Muscle of leg (tissue), 11 donors: ENCODE data around the gene HNRNPH1. TPM values are rescaled to one million over a fixed set of nuclear protein-coding genes. Genes with fewer than 3 reads are reported as not detected.
"Not testable (repeated sequence)": the region's sequence is repeated elsewhere in the genome, so short reads cannot be mapped to it uniquely, and the experiment has no call there.

ENCODE experiments used
- DNase-seq: peaks from one replicate; pipeline ENCODE4 v3.0.0; 2013
- H3K27ac ChIP-seq: one replicate; pipeline ENCODE4 v1.5.1; 2013; ENCODE audit warnings: mild to moderate bottlenecking, low read length, control low read depth
- H3K27me3 ChIP-seq: one replicate; pipeline ENCODE4 v1.6.1; 2013; ENCODE audit warnings: low read length; ENCODE audit not compliant: control insufficient read depth, insufficient read depth
- H3K36me3 ChIP-seq: one replicate; pipeline ENCODE4 v1.6.1; 2013; ENCODE audit warnings: low read length; ENCODE audit not compliant: control insufficient read depth, insufficient read depth
- H3K4me1 ChIP-seq: one replicate; pipeline ENCODE4 v1.6.1; 2013; ENCODE audit warnings: low read length; ENCODE audit not compliant: control insufficient read depth, insufficient read depth
- H3K4me3 ChIP-seq: one replicate; pipeline ENCODE4 v1.5.1; 2013; ENCODE audit warnings: low read length, control low read depth
- H3K9me3 ChIP-seq: replicated peaks from 2 replicates; pipeline ENCODE4 v1.6.1; 2013; ENCODE audit warnings: low read depth, low read length; ENCODE audit not compliant: control insufficient read depth
- WGBS: methylation state at CpG from one replicate; pipeline ENCODE4 v1.1.5; 2013; ENCODE audit warnings: missing lambda C conversion rate; ENCODE audit not compliant: insufficient coverage; 5-methylcytosine and 5-hydroxymethylcytosine counted together
- polyA plus RNA-seq, 8 donors: library from polyadenylated mRNA; unstranded; fragments of 120-200 nt; gene quantifications; one replicate each; pipeline versions ENCODE4 v1.2.1 to v1.2.3, GENCODE V29; 2013; ENCODE audit warnings: inconsistent platforms in 1 of 8, low replicate concordance in 1 of 8; ENCODE audit not compliant: insufficient read length in 8 of 8, insufficient read depth in 1 of 8
- total RNA-seq: library from RNA; stranded (reverse); fragments of 120-200 nt; gene quantifications from one replicate; pipeline ENCODE4 v1.2.4, GENCODE V29; 2013

The HNRNPH1 gene
- total and polyA plus RNA-seq, 9 donors: 396 to 829 (median 547) TPM

DNA sequence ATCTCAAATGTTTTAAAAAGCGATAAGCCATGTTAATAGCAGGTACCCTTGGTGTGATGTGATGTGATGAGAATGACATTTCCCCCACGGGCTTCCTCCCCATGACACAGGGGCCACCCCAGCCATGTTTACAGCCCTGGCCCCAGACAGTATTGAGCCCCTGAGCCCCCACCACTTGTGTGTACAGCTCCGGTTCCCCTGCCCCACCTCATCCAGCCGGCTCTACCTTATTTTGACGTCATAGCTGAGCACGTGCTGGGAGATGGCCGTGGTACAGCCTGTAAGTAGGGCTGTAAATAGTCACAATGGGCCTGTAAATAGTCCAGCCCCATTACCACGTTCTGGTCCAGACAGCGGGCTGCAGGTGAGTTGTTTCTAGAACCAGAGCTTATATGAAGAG lies 24.9 kb upstream of the HNRNPH1 start:
- H3K9me3 ChIP-seq: no peaks in the 10 kb centered on the region
- 40% methylated on average over 1 of the region's 9 CpGs for WGBS
- H3K27ac ChIP-seq: no peak overlapping the region
- no peak for DNase-seq
- H3K4me1 ChIP-seq: no peaks in the 10 kb centered on the region
- H3K4me3 ChIP-seq: no peak overlapping the region
- no peaks in the 10 kb centered on the region for H3K36me3 ChIP-seq
- H3K27me3 ChIP-seq: no peaks in the 10 kb centered on the region

DNA sequence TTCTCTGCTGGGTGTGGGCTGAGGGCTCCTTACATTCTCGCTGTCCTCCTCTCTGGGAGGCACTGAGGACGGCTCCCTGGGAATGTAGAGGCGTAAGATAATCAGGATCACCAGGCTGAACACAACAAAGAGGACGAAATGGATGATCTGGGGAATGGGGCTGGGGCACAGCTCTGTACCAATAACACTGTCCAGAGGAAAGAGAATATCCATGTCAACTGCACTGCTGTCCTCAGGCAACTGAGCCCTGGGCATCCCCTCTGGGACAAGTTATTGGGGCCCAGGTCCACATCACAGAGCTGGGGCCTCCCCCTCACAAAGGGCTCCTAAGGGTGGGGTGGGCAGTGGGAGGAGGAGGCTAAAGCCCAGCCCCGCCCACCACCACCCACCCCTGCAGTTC lies 21.3 kb upstream of the HNRNPH1 start:
- not testable (repeated sequence) for H3K36me3 ChIP-seq, H3K4me1 ChIP-seq, DNase-seq, H3K4me3 ChIP-seq, H3K27me3 ChIP-seq, H3K9me3 ChIP-seq, H3K27ac ChIP-seq
- WGBS: 68% methylated on average over 3 of the region's 5 CpGs

DNA sequence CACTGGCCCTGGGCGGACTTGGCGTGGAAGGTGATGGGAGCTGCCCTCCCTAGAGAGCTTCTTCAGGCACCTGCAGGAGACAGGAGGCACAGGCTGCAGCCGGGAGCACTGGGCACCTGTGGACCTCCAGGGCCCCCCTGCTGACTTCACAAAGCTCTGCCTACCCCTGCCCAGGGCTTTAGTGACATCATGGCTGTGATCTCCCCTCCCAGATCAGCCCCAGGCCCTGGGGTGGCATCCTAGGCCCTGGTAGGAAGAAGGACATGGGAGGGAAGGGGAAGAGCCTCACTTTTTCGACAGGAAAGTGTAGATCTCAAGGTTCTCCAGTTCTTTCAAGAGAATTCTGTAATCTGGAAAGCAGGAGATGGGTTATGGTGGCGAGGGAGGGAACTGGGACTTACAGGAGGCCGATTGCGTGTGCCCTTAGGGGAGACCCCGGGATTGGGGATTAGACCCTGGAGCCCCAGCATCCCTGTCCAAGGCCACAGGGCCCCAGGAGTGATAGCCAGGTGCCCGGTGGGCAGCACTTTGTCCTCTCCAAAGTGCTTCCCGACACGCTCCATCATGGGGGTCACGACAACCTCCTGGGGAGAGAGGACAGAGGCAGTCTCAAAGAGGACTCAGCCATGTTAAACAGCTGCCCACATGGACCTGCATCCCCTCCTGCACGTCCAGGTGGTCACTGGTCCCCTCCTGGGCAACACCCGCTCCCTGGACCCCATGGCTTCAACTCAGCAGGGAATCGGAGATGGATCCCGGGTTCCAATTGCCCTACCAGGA lies 19.9 kb upstream of the HNRNPH1 start:
- 85% methylated on average over 13 of the region's 16 CpGs for whole genome bisulfite sequencing
- H3K4me1 ChIP-seq, DNase-seq, H3K27me3 ChIP-seq, H3K36me3 ChIP-seq, H3K4me3 ChIP-seq, H3K27ac ChIP-seq, H3K9me3 ChIP-seq: not testable (repeated sequence)

DNA sequence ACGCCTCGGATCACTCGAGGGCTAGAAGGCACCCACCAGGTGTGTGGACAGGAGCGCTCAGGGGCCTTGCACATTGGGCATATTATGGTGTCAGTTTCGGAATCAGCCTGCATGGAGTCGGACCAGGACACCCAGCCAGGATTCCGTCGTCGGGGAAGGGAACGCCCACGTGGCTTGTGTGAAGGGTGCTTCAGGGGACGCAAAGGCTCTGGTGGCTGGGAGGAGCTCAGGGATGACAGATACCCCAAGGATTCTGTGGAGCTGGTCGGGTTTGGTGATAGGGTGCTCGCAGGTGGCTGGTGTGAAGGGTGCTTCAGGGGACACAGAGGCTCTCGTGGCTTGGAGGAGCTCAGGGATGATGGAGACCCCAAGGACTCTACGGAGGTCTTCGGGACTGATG lies 19.2 kb upstream of the HNRNPH1 start:
- not testable (repeated sequence) for H3K27ac ChIP-seq, H3K9me3 ChIP-seq, H3K27me3 ChIP-seq, DNase-seq, H3K4me1 ChIP-seq, H3K36me3 ChIP-seq, H3K4me3 ChIP-seq
- WGBS: 93% methylated on average over 6 of the region's 17 CpGs

DNA sequence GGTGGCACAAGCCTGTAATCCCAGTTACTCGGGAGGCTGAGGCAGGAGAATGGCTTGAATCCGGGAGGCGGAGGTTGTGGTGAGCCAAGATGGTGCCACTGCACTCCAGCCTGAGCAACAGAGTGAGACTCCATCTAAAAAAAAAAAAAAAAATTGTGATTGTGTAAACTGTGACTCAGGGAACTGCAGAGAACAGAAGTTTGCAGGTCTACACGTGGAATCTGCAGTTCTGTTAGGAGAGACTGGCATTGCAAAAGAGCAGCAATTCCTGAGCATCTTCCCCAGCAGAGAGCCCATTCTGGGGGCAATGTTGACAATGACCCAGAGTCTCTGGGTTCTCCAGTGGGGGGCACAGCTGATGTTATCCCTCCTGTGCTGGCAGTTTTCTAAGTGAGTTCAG lies 18.3 kb upstream of the HNRNPH1 start:
- no CpG with 5 or more reads among the region's 4 CpGs for WGBS
- not testable (repeated sequence) for H3K27me3 ChIP-seq, H3K36me3 ChIP-seq, DNase-seq, H3K4me1 ChIP-seq, H3K27ac ChIP-seq, H3K9me3 ChIP-seq, H3K4me3 ChIP-seq

DNA sequence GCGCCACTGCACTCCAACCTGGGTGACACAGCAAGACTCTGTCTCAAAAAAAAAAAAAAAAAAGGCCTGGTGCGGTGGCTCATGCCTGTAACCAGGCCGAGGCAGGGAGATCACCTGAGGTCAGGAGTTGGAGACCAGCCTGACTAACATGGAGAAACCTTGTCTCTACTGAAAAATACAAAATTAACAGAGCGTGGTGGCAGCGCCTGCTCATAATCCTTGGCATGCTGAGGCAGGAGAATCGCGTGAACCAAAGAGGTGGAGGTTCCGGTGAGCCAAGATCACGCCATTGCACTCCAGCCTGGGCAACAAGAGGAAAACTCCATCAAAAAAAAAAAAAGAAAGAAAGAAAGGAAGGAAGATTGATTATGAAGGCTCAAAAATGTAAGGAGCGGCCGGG lies 15.8 kb upstream of the HNRNPH1 start:
- not testable (repeated sequence) for H3K27ac ChIP-seq, H3K27me3 ChIP-seq, H3K9me3 ChIP-seq, DNase-seq, H3K36me3 ChIP-seq, H3K4me3 ChIP-seq, H3K4me1 ChIP-seq
- 91% methylated on average over 3 of the region's 11 CpGs for WGBS

DNA sequence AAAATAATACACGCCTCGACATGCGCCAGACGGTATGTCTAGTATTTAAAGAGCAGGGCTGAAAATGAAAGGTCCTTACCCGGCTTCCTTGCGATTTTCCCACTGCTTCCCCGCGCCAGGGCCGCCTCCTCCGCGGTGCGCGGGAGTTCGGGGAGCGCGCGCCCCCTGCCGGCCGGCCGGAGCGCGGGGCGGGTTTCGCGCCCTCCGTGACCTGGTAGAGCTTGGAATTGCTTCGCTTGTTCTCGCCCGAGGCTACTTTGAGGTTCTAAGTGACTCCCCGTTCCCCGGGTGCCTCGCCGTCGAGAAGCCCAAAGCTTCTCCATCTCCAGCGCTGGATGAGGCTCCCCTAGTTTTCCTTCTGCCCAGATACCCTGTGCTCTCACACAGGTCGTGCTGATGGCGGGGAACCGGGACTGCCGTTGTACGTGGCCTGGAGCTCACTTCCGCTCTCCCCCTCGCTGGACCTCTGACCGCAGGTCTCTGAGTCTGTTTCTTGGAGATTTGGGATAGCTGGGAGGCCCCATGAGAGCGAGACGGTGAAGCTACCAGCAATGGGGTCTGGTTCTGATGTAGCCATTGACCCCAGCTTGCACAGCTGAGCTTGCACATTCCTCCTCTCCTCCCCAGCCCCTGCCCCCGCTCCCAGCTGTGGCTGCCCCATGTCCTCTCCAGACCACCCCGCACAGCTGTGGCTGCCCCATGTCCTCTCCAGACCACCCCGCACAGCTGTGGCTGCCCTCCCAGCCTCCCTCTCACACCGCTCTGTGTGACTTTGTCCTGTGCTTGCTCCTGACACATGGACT lies 11.1 kb upstream of the HNRNPH1 start:
- H3K36me3 ChIP-seq, H3K27ac ChIP-seq, DNase-seq, H3K27me3 ChIP-seq, H3K4me3 ChIP-seq, H3K9me3 ChIP-seq, H3K4me1 ChIP-seq: not testable (repeated sequence)
- WGBS: no CpG with 5 or more reads among the region's 49 CpGs

DNA sequence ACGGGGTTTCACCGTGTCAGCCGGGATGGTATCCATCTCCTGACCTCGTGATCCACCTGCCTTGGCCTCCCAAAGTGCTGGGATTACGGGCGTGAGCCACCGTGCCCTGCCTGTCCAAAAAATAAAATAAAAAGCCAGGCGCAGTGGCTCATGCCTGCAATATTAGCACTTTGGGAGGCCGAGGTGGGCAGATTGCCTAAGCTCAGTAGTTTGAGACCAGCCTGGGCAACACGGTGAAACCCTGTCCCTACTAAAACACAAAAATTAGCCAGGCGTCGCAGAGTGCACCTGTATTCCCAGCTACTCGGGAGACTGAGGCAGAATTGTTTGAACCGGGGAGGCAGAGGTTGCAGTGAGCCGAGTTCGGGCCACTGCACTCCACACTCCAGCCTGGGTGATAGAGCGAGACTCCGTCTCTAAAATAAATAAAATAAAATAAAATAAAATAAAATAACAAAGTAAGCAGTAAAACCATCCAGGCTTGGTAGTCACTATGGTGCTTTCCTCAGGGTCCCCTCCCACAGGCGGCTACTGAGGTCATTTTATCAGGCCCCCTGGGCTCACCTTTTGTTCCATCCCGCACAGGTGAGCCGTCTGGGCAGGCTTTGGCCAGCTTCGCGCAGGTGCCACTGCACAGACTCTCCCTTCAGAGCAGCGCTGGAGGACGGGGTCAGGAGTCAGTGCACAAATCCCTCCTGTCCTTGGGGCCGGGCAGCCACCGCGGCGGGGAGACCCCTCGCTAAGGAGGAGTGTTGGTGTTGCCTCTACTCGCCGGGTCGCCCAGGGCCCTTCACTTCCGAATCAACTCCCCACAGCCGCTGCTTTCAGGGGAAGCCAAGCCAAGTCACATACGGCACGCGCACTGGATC lies 10.3 kb upstream of the HNRNPH1 start:
- peak overlapping the region; percentile 16 for H3K4me3 ChIP-seq
- not testable (repeated sequence) for H3K27me3 ChIP-seq, H3K27ac ChIP-seq, DNase-seq, H3K9me3 ChIP-seq, H3K36me3 ChIP-seq, H3K4me1 ChIP-seq
- 95% methylated on average over 6 of the region's 38 CpGs for WGBS

DNA sequence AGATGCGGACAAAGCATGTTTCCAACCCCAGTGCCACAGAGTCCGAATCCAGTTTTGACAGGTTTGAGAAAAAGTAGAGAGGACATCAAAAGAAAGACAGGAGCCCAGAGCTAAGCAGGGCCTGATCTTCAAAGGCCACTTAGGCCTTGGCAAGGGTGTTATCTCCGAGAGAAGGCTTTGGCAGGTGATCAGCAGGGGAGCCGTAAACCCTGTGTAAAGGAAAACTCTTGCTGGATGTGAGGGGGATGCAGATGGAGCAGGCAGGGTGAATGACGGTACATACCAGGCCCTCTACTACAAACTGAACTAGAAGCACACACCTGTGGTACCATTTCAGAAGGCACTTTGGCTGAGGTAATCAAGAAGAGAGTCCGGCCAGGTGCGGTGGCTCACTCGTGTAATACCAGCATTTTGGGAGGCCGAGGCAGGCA lies 1.4 kb upstream of the HNRNPH1 start:
- peak; percentile 37 for DNase-seq
- Histone ChIP-seq H3K36me3 (peaks cover 19% of the 10 kb centered on the region), H3K27ac (peak overlapping the region; percentile 99), H3K27me3 (no peaks in the 10 kb centered on the region), H3K4me3 (no peak overlapping the region), H3K9me3 (no peaks in the 10 kb centered on the region), H3K4me1 (peaks cover 20% of the 10 kb centered on the region)
- 66% methylated on average over 3 of the region's 9 CpGs for WGBS
